HCT116 (cell line): ENCODE data around the gene OSGIN1. TPM values are rescaled to one million over a fixed set of nuclear protein-coding genes. Genes with fewer than 3 reads are reported as not detected.

Source experiments
- ATAC-seq: fragments of 200-7000 bp; cut with Tn5 transposase; 2 replicates; pipeline ENCODE4 v1.9.1; 2020; ENCODE audit warnings: mild to moderate bottlenecking, moderate library complexity
- BruUV-seq: library from RNA; stranded (reverse); fragments of 400-500 nt; replicated peaks from 2 replicates; lab custom pipeline; 2021; lab: Mats Ljungman, UMichigan
- CTCF ChIA-PET: fragments of 300-600 bp; sonication (Branson Sonifier 250); formaldehyde crosslinking; loops from one replicate; lab custom pipeline; 2021; ENCODE audit warnings: antibody characterized with exemption; lab: Charles Lee
- POLR2A ChIA-PET: fragments of 300-600, 350-600 bp; sonication (Branson Sonifier 250); formaldehyde crosslinking; loops from one replicate; lab custom pipeline; 2021; ENCODE audit warnings: antibody characterized with exemption; lab: Charles Lee
- RAD21 ChIA-PET, 2 experiments: fragments of 300-600 bp; sonication (Branson Sonifier 250); formaldehyde crosslinking; loops; one replicate each; lab custom pipeline; 2023; ENCODE audit warnings: low total read pairs in 2 of 2; ENCODE audit not compliant: uncharacterized antibody in 2 of 2, unreplicated experiment in 2 of 2, low non-redundant PET in 1 of 2; lab: Charles Lee
- DNase-seq: peaks from one replicate; pipeline ENCODE4 v3.0.0-alpha.2; 2010; ENCODE audit warnings: low read depth, low spot score
- H2AFZ ChIP-seq: fragments of 200-600 bp; shearing (Covaris generic), sonication (generic); 2 replicates; pipeline ENCODE4 v1.6.1; 2017; ENCODE audit warnings: low read depth, mixed run types, mixed read lengths, antibody characterized with exemption, low read length; ENCODE audit not compliant: poor library complexity, severe bottlenecking
- H3K27ac ChIP-seq: 2 replicates; pipeline ENCODE4 v1.5.1; 2012; ENCODE audit warnings: low read depth, low read length
- H3K27me3 ChIP-seq: fragments of 200-600 bp; sonication (generic); 2 replicates; pipeline ENCODE4 v1.6.1; 2016; ENCODE audit warnings: mixed run types, low read length, mixed read lengths; ENCODE audit not compliant: insufficient read depth
- H3K36me3 ChIP-seq, 2 experiments: fragments of 200-500 bp in 1 of 2; fragments of 200-600 bp in 1 of 2; sonication (Bioruptor generic) in 1 of 2; sonication (generic) in 1 of 2; 2 replicates each; pipeline versions ENCODE4 v1.5.1 to v1.6.1; 2014 to 2016; ENCODE audit warnings: low read length in 2 of 2, inconsistent platforms in 1 of 2, mixed read lengths in 1 of 2, mixed run types in 1 of 2; ENCODE audit not compliant: insufficient read depth in 2 of 2, control insufficient read depth in 1 of 2
- H3K4me1 ChIP-seq, 2 experiments: fragments of 200-600 bp in 1 of 2; sonication (generic) in 1 of 2; 2 replicates each; pipeline versions ENCODE4 v1.5.1 to v1.6.1; 2012 to 2017; ENCODE audit warnings: low read length in 2 of 2, inconsistent platforms in 1 of 2, mild to moderate bottlenecking in 1 of 2, mixed read lengths in 1 of 2, mixed run types in 1 of 2, moderate library complexity in 1 of 2; ENCODE audit not compliant: insufficient read depth in 2 of 2, control insufficient read depth in 1 of 2
- H3K4me2 ChIP-seq: fragments of 200-600 bp; sonication (generic); 2 replicates; pipeline ENCODE4 v1.6.1; 2017; ENCODE audit warnings: mixed run types, low read length, mixed read lengths
- H3K4me3 ChIP-seq, 2 experiments: fragments of 200-600 bp in 1 of 2; sonication (generic) in 1 of 2; replicated peaks in 1 of 2; 2 replicates each; pipeline ENCODE4 v1.5.1; 2011 to 2016; ENCODE audit warnings: low read length in 2 of 2, control low read depth in 1 of 2, low read depth in 1 of 2, mild to moderate bottlenecking in 1 of 2, mixed read lengths in 1 of 2, mixed run types in 1 of 2
- H3K79me2 ChIP-seq: fragments of 200-600 bp; sonication (generic); 2 replicates; pipeline ENCODE4 v1.6.1; 2017; ENCODE audit warnings: mild to moderate bottlenecking, mixed run types, low read length, moderate library complexity, mixed read lengths; ENCODE audit not compliant: insufficient read depth
- H3K9ac ChIP-seq: fragments of 200-600 bp; sonication (generic); 2 replicates; pipeline ENCODE4 v1.6.1; 2016; ENCODE audit warnings: low read length, mixed read lengths
- H3K9me2 ChIP-seq: fragments of 200-600 bp; sonication (generic), shearing (Covaris generic); 2 replicates; pipeline ENCODE4 v1.6.1; 2017; ENCODE audit warnings: mixed run types, mild to moderate bottlenecking, moderate library complexity; ENCODE audit not compliant: insufficient read depth
- H3K9me3 ChIP-seq, 2 experiments: fragments of 200-500 bp in 1 of 2; fragments of 200-600 bp in 1 of 2; sonication (Bioruptor generic) in 1 of 2; sonication (generic) in 1 of 2; 2 replicates each; pipeline ENCODE4 v1.6.1; 2014 to 2017; ENCODE audit warnings: low read length in 2 of 2, mixed read lengths in 2 of 2, inconsistent platforms in 1 of 2, low read depth in 1 of 2, mild to moderate bottlenecking in 1 of 2, mixed run types in 1 of 2, moderate library complexity in 1 of 2; ENCODE audit not compliant: control insufficient read depth in 1 of 2, insufficient read depth in 1 of 2
- H4K20me1 ChIP-seq: fragments of 200-600 bp; sonication (generic), shearing (Covaris generic); 2 replicates; pipeline ENCODE4 v1.6.1; 2017; ENCODE audit warnings: mixed run types, mild to moderate bottlenecking, moderate library complexity; ENCODE audit not compliant: insufficient read depth
- EZH2 ChIP-seq: fragments of 200-600 bp; sonication (generic); IDR thresholded peaks from 2 replicates; pipeline ENCODE4 v1.6.1; 2017; ENCODE audit warnings: antibody characterized with exemption, mixed run types
- EZH2phosphoT487 ChIP-seq: fragments of 200-600 bp; IDR thresholded peaks from 2 replicates; pipeline ENCODE4 v1.6.1; 2018; ENCODE audit warnings: antibody characterized with exemption, borderline replicate concordance
- FOSL1 ChIP-seq: IDR thresholded peaks from 2 replicates; pipeline ENCODE4 v1.6.1; 2012; ENCODE audit warnings: low read depth
- POLR2A ChIP-seq: IDR thresholded peaks from 2 replicates; pipeline ENCODE4 v1.7.0; 2011; ENCODE audit warnings: borderline replicate concordance; ENCODE audit not compliant: insufficient read depth, insufficient read length; ENCODE audit errors: extremely low read depth
- SIN3A ChIP-seq: IDR thresholded peaks from 2 replicates; pipeline ENCODE4 v1.6.1; 2012; ENCODE audit warnings: low read depth
- SP1 ChIP-seq: IDR thresholded peaks from 2 replicates; pipeline ENCODE4 v1.6.1; 2012; ENCODE audit warnings: low read depth
- TCF7L2 ChIP-seq: IDR thresholded peaks from 2 replicates; pipeline ENCODE4 v1.7.0; 2011; ENCODE audit warnings: borderline replicate concordance, inconsistent platforms; ENCODE audit not compliant: insufficient read depth, insufficient read length; ENCODE audit errors: extremely low read depth
- ZFX ChIP-seq: fragments of 450-650 bp; IDR thresholded peaks from 2 replicates; pipeline ENCODE4 v1.6.1; 2017
- ZNF274 ChIP-seq: fragments of 200-500 bp; sonication (Bioruptor generic); IDR thresholded peaks from 2 replicates; pipeline ENCODE4 v1.6.1; 2014; ENCODE audit warnings: mild to moderate bottlenecking, low read depth, low read length, inconsistent platforms
- intact Hi-C: fragments of 100-400 bp; cut with micrococcal nuclease; formaldehyde crosslinking; loops from 2 replicates; pipeline ENCODE4 v1.10.0; 2022
- total RNA-seq: library from RNA; stranded (reverse); gene quantifications from one replicate; pipeline ENCODE4 v1.2.1, GENCODE V29; 2021; ENCODE audit not compliant: unreplicated experiment
- TF ChIP-seq, protein P1 (sequence below), 3 experiments: fragments of 200-600 bp in 1 of 3; sonication (generic) in 1 of 3; IDR thresholded peaks in 2 of 3; conservative IDR thresholded peaks in 1 of 3; 2 replicates each; pipeline ENCODE4 v1.5.1; 2012 to 2017; ENCODE audit warnings: low read depth in 2 of 3, low read length in 2 of 3, antibody characterized with exemption in 1 of 3, borderline replicate concordance in 1 of 3, control low read depth in 1 of 3, mild to moderate bottlenecking in 1 of 3, mixed read lengths in 1 of 3, mixed run types in 1 of 3, moderate library complexity in 1 of 3; ENCODE audit not compliant: insufficient read depth in 1 of 3
- TF ChIP-seq, protein P2 (sequence below): IDR thresholded peaks from 2 replicates; pipeline ENCODE4 v1.6.1; 2012
- TF ChIP-seq, protein P3 (sequence below): IDR thresholded peaks from 2 replicates; pipeline ENCODE4 v1.6.1; 2011; ENCODE audit warnings: mild to moderate bottlenecking, low read length, moderate library complexity; ENCODE audit not compliant: insufficient replicate concordance; ENCODE audit errors: extremely low read depth

OSGIN1 gene
- total RNA-seq, 1 experiment from 2014 or later, result 19.8 TPM

DNA sequence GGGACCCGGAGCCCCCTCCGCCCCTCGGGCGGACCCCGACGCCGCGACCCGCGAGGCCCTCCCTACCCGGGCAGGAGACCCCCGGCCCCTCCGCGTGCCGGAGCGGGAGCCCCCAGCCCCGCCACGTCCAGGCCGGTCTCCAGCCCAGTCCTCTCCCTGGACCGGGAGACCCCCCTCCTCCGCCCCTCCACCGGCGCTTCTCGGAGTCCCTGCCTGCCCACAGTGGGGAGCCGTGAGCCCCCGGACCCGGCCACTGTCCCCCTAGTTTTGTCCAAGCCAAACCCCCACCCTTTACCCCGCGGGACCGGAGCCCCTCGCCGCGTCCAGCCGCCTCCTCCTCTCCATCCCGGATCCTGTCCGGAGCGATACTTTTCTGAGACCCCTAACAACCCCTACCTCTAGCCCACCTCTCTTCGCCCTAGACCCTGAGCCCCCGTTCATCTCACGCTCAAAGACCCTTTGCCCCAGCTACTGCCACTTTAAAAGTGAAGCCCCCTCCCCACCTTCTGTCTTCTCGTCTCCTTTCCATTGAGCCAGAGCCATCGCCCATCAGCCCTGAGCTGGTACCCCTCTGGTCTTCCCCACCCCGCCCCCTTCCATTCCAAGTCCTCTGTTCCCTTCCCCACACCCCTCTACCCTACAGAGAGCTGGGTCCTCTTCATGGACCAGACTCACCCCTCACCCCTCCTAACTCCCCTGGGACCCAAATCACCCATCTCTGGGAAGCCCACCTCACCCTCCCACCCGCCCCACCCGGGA lies 16.0 kb downstream of the OSGIN1 start (continued):
- TF ChIP-seq ZFX (no peak), SP1 (no peak), POLR2A (no peak), EZH2 (no peak), FOSL1 (no peak), SIN3A (no peak), TCF7L2 (no peak), EZH2phosphoT487 (no peak)
- TF ChIP-seq, protein P1, sequence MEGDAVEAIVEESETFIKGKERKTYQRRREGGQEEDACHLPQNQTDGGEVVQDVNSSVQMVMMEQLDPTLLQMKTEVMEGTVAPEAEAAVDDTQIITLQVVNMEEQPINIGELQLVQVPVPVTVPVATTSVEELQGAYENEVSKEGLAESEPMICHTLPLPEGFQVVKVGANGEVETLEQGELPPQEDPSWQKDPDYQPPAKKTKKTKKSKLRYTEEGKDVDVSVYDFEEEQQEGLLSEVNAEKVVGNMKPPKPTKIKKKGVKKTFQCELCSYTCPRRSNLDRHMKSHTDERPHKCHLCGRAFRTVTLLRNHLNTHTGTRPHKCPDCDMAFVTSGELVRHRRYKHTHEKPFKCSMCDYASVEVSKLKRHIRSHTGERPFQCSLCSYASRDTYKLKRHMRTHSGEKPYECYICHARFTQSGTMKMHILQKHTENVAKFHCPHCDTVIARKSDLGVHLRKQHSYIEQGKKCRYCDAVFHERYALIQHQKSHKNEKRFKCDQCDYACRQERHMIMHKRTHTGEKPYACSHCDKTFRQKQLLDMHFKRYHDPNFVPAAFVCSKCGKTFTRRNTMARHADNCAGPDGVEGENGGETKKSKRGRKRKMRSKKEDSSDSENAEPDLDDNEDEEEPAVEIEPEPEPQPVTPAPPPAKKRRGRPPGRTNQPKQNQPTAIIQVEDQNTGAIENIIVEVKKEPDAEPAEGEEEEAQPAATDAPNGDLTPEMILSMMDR (IDR thresholded peaks at IDR 0.05 in 2 of 3, conservative IDR thresholded peaks at IDR 0.05 in 1 of 3; ENCODE audit: borderline replicate concordance in 1 of 3, insufficient read depth in 1 of 3, low read depth in 2 of 3, low read length in 2 of 3), result no peak

DNA sequence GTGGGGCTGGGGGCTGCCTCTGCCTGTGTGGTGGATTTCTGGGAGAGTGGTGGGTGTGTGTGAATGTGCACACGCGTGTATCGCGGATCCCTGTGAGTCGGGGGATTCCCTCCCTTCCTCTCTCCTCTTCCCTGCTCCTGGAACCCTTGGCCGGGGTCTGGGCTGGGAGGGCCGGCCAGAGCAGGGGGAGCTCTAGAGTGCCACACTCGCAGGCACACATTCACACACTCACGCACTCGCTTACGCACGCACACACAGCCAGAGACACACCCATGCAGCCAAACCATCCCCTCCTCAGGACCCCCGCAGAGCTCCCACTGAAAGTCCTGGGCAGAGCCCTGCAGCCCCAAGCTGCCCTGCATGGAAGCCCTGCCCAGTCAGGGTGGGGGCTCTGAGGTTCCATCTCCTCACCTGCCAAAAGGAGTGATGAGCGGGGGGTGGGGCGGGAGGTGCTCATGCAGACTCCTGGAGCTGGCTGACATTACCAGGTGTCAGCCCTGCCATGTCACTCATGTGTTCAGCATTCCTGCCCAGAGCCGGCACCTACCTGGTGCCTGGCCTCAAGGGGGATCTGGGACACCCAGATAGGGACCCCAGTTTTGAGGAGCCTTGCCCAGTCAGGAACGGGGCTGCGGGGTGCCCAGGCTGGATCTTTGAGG lies 16.9 kb downstream of the OSGIN1 start:
- ATAC-seq (no peak), DNase-seq (no peak)
- H3K9me2 ChIP-seq, result no peaks in the 10 kb centered on the region
- H2AFZ ChIP-seq, result no peak overlapping the region
- no peak overlapping the region for H3K9ac ChIP-seq
- H3K36me3 ChIP-seq, result no peaks in the 10 kb centered on the region
- intact Hi-C loops, result no loop called here
- ChIA-PET POLR2A (no interaction called here), RAD21 (interaction anchor here in 1 of 2 experiments (0.6 kb wide), 3 partner anchors 43 to 87 kb away, joined by 3 to 5 read pairs (median 3); no protein-coding TSS in a partner anchor), CTCF (interaction anchor here (0.6 to 2.4 kb wide), 5 partner anchors 16 to 116 kb away, joined by 3 to 8 read pairs (median 4); partner anchors contain the start of gene OSGIN1)
- no peaks in the 10 kb centered on the region for H3K79me2 ChIP-seq
- no peak overlapping the region for H3K4me2 ChIP-seq
- no TSS peak for BruUV-seq
- no peak overlapping the region for H3K27ac ChIP-seq
- H3K9me3 ChIP-seq, result no peaks in the 10 kb centered on the region
- TF ChIP-seq, protein P2, sequence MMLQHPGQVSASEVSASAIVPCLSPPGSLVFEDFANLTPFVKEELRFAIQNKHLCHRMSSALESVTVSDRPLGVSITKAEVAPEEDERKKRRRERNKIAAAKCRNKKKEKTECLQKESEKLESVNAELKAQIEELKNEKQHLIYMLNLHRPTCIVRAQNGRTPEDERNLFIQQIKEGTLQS, result no peak
- TF ChIP-seq EZH2, result no peak
- TF ChIP-seq ZFX, result no peak
- TF ChIP-seq, protein P1 (IDR thresholded peaks at IDR 0.05 in 2 of 3, conservative IDR thresholded peaks at IDR 0.05 in 1 of 3; ENCODE audit: borderline replicate concordance in 1 of 3, insufficient read depth in 1 of 3, low read depth in 2 of 3, low read length in 2 of 3), result no peak
- no peak for TF ChIP-seq ZNF274
- TF ChIP-seq EZH2phosphoT487, result no peak
- TF ChIP-seq, protein P3, sequence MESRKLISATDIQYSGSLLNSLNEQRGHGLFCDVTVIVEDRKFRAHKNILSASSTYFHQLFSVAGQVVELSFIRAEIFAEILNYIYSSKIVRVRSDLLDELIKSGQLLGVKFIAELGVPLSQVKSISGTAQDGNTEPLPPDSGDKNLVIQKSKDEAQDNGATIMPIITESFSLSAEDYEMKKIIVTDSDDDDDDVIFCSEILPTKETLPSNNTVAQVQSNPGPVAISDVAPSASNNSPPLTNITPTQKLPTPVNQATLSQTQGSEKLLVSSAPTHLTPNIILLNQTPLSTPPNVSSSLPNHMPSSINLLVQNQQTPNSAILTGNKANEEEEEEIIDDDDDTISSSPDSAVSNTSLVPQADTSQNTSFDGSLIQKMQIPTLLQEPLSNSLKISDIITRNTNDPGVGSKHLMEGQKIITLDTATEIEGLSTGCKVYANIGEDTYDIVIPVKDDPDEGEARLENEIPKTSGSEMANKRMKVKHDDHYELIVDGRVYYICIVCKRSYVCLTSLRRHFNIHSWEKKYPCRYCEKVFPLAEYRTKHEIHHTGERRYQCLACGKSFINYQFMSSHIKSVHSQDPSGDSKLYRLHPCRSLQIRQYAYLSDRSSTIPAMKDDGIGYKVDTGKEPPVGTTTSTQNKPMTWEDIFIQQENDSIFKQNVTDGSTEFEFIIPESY, result no peak
- H4K20me1 ChIP-seq, result no peaks in the 10 kb centered on the region
- no peaks in the 10 kb centered on the region for H3K27me3 ChIP-seq
- H3K4me1 ChIP-seq, result no peaks in the 10 kb centered on the region
- H3K4me3 ChIP-seq, result no peak overlapping the region
